ENCODE results near the gene SGTB.
"Not testable (repeated sequence)": the region's sequence is repeated elsewhere in the genome, so short reads cannot be mapped to it uniquely, and the experiment has no call there.

GRCh38 chr5:65732046-65732445 is 10.1 kb upstream of the SGTB start:
- not testable (repeated sequence) for TF ChIP-seq CTCF, POLR2A (IDR thresholded peaks at IDR 0.05)

Data from body of pancreas (tissue), 4 donors.